Testis (tissue), 3 donors: ENCODE data around the gene PMF1. TPM values are rescaled to one million over a fixed set of nuclear protein-coding genes. Genes with fewer than 3 reads are reported as not detected.

Experiments used
- DNase-seq: peaks from one replicate; pipeline ENCODE4 v3.0.0-alpha.2; 2019
- H3K27ac ChIP-seq, 2 donors: fragments of 200-600 bp; sonication (generic); one replicate each; pipeline ENCODE4 v1.5.1; 2019
- H3K27me3 ChIP-seq: fragments of 200-600 bp; sonication (generic); one replicate; pipeline ENCODE4 v1.5.1; 2019
- H3K36me3 ChIP-seq: fragments of 200-600 bp; sonication (generic); one replicate; pipeline ENCODE4 v1.5.1; 2017; ENCODE audit warnings: low read depth; ENCODE audit errors: missing control alignments
- H3K4me1 ChIP-seq: fragments of 200-600 bp; sonication (generic); one replicate; pipeline ENCODE4 v1.5.1; 2019
- H3K4me3 ChIP-seq, 2 donors: fragments of 200-600 bp; sonication (generic); one replicate each; pipeline ENCODE4 v1.5.1; 2017 to 2019
- H3K9me3 ChIP-seq: fragments of 200-600 bp; sonication (generic); one replicate; pipeline ENCODE4 v1.5.1; 2017
- POLR2A ChIP-seq: fragments of 450-650 bp; IDR thresholded peaks from one replicate; pipeline ENCODE4 v1.6.1; 2017; ENCODE audit warnings: antibody characterized with exemption, mild to moderate bottlenecking, moderate library complexity
- WGBS, 2 donors: methylation state at CpG; one replicate each; pipeline ENCODE4 v1.1.5; 2018; 5-methylcytosine and 5-hydroxymethylcytosine counted together
- intact Hi-C: fragments of 100-400 bp; cut with DNase I; formaldehyde crosslinking; loops from one replicate; pipeline ENCODE4 v1.15.1; 2023; ENCODE audit warnings: low total_unique reads
- polyA plus RNA-seq: library from polyadenylated mRNA; stranded (reverse); fragments of 350-450 nt; fragmentation: Illumina TruSeq; extraction: RNeasy Lipid Tissue Mini Kit (QIAGEN cat#74804); gene quantifications from one replicate; pipeline ENCODE4 v1.2.3, GENCODE V29; 2014; ENCODE audit warnings: low read depth, low replicate concordance; ENCODE audit not compliant: insufficient read depth
- total RNA-seq, 2 donors: library from RNA; depleted of rRNA; stranded (reverse); fragments of >200 nt; gene quantifications; one replicate each; pipeline ENCODE4 v1.2.3, GENCODE V29; 2016
- TF ChIP-seq, protein P1 (sequence below), 3 experiments: fragments of 450-650 bp in 2 of 3; fragments of 200-600 bp in 1 of 3; sonication (generic) in 1 of 3; IDR thresholded peaks; one replicate each; pipeline ENCODE4 v1.5.1; 2016 to 2019; ENCODE audit warnings: antibody characterized with exemption in 3 of 3, mild to moderate bottlenecking in 2 of 3, moderate library complexity in 1 of 3

The PMF1 gene
- total and polyA plus RNA-seq, 3 donors from 2014 or later = 32.3 to 47.0 (median 38.1) TPM

DNA sequence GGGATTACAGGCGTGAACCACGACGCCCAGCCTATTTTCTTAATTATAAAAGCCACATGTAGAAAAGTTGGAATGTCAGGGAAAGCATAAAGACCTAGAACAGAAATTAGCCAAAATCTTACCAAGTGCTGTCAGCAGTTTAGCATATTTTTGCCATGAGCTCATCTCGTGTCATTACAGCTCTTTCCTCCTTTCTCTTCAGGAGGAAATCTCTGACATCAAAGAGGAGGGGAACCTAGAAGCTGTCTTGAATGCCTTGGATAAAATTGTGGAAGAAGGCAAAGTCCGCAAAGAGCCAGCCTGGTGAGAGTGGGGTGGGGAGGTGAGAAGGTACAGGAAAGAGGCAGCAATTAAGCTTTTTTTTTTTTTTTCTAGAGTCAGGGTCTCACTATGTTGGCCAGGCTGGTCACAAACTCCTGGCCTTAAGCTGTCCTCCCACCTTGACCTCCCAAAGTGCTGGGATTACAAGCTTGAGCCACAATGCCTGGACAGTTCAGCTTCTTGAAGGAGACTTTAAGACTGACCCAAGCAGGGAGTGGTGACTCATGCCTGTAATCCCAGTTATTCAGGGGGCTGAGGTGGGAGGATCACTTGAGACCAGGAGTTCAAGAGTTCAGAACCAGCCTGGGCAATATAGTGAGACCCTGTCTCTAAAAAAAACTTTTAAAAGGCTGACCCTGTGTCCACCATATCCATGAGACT is 20.8 kb downstream of the PMF1 start:
- 90 to 91% methylated on average over 5 of the region's 5 CpGs for WGBS, 2 donors
- DNase-seq = no peak
- no peak overlapping the region for H3K27ac ChIP-seq
- H3K9me3 ChIP-seq = no peaks in the 10 kb centered on the region
- H3K4me1 ChIP-seq = no peaks in the 10 kb centered on the region
- no peak overlapping the region for H3K4me3 ChIP-seq
- no peak for TF ChIP-seq POLR2A
- TF ChIP-seq, protein P1, sequence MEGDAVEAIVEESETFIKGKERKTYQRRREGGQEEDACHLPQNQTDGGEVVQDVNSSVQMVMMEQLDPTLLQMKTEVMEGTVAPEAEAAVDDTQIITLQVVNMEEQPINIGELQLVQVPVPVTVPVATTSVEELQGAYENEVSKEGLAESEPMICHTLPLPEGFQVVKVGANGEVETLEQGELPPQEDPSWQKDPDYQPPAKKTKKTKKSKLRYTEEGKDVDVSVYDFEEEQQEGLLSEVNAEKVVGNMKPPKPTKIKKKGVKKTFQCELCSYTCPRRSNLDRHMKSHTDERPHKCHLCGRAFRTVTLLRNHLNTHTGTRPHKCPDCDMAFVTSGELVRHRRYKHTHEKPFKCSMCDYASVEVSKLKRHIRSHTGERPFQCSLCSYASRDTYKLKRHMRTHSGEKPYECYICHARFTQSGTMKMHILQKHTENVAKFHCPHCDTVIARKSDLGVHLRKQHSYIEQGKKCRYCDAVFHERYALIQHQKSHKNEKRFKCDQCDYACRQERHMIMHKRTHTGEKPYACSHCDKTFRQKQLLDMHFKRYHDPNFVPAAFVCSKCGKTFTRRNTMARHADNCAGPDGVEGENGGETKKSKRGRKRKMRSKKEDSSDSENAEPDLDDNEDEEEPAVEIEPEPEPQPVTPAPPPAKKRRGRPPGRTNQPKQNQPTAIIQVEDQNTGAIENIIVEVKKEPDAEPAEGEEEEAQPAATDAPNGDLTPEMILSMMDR (IDR thresholded peaks at IDR 0.05) = no peak
- H3K36me3 ChIP-seq = no peaks in the 10 kb centered on the region
- intact Hi-C loops = no loop called here
- H3K27me3 ChIP-seq = no peaks in the 10 kb centered on the region

DNA sequence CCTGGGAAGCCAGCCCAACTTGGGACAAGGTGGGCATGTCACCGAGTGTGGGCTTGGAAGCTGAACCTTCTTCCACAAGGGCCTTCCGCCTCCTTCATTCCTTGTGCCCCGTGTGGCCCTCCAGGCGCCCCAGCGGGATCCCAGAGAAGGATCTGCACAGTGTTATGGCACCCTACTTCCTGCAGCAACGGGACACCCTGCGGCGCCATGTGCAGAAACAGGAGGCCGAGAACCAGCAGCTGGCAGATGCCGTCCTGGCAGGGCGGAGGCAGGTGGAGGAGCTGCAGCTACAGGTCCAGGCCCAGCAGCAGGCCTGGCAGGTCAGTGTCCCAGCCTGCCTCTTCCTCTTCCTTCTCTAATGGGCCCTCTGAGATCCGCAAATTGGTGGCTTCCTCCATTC is 23.4 kb downstream of the PMF1 start:
- no peak for DNase-seq
- Histone ChIP-seq H3K4me3 (no peak overlapping the region), H3K36me3 (no peaks in the 10 kb centered on the region), H3K9me3 (no peaks in the 10 kb centered on the region), H3K27ac (no peak overlapping the region), H3K27me3 (no peaks in the 10 kb centered on the region), H3K4me1 (no peaks in the 10 kb centered on the region)
- intact Hi-C loops = no loop called here
- TF ChIP-seq, protein P1 (IDR thresholded peaks at IDR 0.05) = no peak
- TF ChIP-seq POLR2A = no peak
- WGBS, 2 donors = 93% methylated on average over 6 to 12 of the region's 12 CpGs

DNA sequence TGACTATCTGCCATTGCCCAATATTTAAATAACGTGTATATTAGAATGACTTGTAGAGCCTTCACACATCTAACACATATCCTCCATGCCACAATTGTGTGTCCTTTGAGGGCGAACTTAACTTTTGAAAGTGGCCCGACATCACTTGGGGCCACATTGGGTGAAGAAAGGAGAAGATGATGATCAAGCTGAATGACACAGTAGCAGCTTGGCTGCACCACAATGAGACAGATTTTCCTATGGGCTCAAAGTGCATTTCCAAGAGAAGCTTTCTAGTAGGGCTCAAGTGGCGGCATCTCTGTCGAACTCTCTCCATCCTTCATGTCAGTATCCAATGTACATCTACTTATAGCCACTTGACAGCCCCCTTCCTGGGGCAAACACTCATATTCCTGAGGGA is 25.4 kb downstream of the PMF1 start:
- Histone ChIP-seq H3K4me1 (no peaks in the 10 kb centered on the region), H3K4me3 (no peak overlapping the region), H3K36me3 (no peaks in the 10 kb centered on the region), H3K9me3 (no peaks in the 10 kb centered on the region), H3K27me3 (no peaks in the 10 kb centered on the region), H3K27ac (no peak overlapping the region)
- no peak for DNase-seq
- intact Hi-C loops = no loop called here
- WGBS, 2 donors = 93 to 98% methylated on average over 5 of the region's 5 CpGs
- TF ChIP-seq, protein P1 (IDR thresholded peaks at IDR 0.05) = no peak
- TF ChIP-seq POLR2A = no peak

DNA sequence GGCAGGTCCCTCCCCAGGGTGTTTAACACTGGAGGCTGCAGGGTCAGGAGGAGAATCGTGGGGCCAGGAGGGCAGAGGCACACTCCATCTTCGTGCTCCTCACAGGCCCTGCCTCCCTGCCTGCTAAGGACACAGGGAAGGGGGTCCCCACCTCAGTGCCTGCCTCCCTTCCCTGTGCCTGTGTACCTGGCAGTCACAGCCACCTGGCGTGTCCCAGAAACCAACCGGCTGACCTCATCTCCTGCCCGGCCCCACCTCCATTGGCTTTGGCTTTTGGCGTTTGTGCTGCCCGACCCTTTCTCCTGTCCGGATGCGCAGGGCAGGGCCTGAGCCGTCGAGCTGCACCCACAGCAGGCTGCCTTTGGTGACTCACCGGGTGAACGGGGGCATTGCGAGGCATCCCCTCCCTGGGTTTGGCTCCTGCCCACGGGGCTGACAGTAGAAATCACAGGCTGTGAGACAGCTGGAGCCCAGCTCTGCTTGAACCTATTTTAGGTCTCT is 28.6 kb downstream of the PMF1 start:
- DNase-seq = no peak
- TF ChIP-seq POLR2A = no peak
- TF ChIP-seq, protein P1 (IDR thresholded peaks at IDR 0.05) = no peak
- intact Hi-C loops = no loop called here
- Histone ChIP-seq H3K4me1 (peaks cover 9% of the 10 kb centered on the region), H3K27me3 (no peaks in the 10 kb centered on the region), H3K9me3 (no peaks in the 10 kb centered on the region), H3K4me3 (no peak overlapping the region), H3K27ac (no peak overlapping the region), H3K36me3 (no peaks in the 10 kb centered on the region)
- 80 to 82% methylated on average over 1 to 15 of the region's 15 CpGs for WGBS, 2 donors

DNA sequence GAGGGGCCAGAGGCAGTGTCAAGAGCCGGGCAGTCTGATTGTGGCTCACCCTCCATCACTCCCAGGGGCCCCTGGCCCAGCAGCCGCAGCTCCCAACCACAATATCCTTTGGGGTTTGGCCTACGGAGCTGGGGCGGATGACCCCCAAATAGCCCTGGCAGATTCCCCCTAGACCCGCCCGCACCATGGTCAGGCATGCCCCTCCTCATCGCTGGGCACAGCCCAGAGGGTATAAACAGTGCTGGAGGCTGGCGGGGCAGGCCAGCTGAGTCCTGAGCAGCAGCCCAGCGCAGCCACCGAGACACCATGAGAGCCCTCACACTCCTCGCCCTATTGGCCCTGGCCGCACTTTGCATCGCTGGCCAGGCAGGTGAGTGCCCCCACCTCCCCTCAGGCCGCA is 29.1 kb downstream of the PMF1 start, which contains the start of gene BGLAP:
Gene BGLAP (plus strand): TSS at position 259 of the 400 bp plus-strand sequence. CDS start 48 bp downstream, at position 307.
- Histone ChIP-seq H3K27me3 (no peaks in the 10 kb centered on the region), H3K9me3 (no peaks in the 10 kb centered on the region), H3K36me3 (no peaks in the 10 kb centered on the region), H3K27ac (no peak within 1 kb of the TSS), H3K4me3 (no peak within 1 kb of the TSS), H3K4me1 (peaks cover 11% of the 10 kb centered on the region)
- 88 to 94% methylated on average over 2 to 14 of the region's 14 CpGs for WGBS, 2 donors
- intact Hi-C loops = no loop called here
- no peak for DNase-seq
- TF ChIP-seq, protein P1 (IDR thresholded peaks at IDR 0.05) = no peak
- no peak for TF ChIP-seq POLR2A
